ENCODE results near the gene CAMSAP1.
A peak's percentile ranks its signal among the peaks of the same experiment; 100 is the strongest.

CAMSAP1 gene

DNA sequence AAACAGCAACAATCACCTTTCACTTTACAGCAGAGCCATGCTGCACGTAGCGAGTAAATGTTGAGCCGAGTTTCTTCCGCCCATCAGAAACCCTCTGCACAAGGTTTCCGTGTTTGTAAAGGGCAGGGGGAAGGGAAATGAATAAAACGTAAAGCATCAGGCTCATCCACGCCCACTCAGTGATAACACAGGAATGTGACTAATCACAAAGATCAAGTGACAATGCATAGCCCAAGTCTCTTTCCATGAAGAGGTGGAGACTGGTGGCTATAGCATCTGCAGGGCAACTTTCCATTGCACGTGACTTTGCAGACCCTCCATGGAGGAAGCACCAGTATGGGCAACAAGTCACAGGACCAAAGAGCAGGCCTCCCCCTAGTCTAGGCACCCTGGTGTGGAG, 56.6 kb downstream of the CAMSAP1 start:
- no peak for DNase-seq
- intact Hi-C loops (cut with DNase I), result no loop called here

DNA sequence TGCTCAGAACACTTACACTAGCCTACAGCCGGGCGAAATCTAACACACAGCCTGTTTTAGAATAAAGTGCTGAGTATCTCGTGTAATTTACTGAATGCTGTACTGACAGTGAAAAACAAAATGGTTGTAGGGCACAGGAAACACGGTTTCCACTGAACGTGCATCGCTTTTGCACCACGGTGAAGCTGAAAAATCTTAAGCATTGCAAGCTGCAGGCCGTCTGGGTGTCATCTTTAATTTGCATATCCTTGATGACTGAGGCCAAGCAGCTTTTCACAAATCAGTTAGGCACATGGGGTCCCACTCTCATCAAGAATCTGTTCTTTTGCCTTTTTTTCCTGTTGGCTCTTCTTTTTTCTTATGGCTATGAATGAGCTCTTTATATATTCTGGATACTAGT, 58.2 kb downstream of the CAMSAP1 start:
- DNase-seq, result no peak
- intact Hi-C loops (cut with DNase I), result no loop called here

DNA sequence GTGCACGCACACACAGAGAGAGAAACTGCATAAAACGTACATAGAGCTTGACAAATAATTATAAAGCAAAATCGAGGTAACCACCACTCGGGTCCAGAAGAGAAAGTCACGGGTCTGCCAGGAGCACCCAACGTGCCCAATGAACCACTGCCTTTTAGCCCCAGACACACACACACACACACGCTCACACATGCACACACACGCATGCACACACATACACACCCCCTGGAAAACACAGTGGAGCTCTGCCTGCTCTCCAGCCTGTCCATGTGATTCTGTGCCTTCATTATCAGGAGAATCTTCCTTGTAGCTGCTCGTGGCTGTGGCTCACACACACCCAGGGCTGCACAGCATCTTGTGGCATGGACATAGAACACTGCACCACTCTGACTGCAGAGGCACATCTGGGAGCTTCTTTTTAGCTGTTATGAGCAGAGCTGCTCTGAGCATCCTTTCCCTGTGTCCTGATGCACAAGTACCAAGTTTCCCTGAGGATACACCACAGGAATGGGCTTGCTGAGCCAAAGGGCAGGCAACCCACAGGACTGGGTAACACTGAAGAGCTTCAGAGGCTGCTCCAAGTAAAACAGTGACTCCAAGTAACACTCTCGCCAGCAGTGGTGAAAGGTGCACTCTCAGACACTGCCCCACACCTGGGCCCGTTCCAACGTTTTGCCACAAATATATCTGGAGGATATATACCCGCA, 58.9 kb downstream of the CAMSAP1 start:
- no peak for DNase-seq
- intact Hi-C loops (cut with DNase I), result no loop called here

DNA sequence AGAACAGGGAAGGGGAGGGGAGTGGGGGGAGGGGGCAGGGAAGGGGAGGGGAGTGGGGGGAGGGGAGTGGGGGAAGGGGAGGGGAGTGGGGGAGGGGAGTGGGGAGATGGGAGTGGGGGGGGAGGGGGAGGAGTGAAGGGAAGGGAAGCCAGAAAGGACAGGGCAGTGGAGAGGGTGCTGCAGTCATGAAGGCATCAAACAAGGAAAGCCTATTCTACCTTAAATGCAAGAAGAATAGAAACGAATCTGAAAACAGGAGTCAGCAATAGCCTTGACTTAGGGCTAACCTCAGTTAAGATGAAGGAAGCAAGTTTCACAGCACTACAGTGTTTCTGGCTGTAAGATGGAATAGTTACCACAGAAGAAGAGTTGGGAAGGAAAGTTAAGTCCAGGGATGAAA, 59.5 kb downstream of the CAMSAP1 start:
- intact Hi-C loops (cut with DNase I), result no loop called here
- no peak for DNase-seq

DNA sequence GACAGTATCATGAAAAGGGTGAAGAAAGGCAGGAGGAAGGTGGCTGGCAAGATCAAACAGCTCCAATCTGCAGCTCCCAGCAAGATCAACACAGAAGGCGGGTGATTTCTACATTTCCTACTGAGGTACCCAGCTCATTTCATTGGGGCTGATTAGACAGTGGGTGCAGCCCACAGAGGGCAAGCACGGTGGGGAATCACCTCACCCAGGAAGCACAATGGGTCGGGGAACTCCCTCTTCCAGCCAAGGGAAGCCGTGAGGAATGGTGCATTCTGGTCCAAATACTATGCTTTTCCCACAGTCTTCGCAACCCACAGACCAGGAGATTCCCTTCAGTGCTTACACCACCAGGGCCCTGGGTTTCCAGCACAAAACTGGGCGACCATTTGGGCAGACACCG, 66.8 kb downstream of the CAMSAP1 start:
- intact Hi-C loops (cut with DNase I), result no loop called here
- no peak for DNase-seq

DNA sequence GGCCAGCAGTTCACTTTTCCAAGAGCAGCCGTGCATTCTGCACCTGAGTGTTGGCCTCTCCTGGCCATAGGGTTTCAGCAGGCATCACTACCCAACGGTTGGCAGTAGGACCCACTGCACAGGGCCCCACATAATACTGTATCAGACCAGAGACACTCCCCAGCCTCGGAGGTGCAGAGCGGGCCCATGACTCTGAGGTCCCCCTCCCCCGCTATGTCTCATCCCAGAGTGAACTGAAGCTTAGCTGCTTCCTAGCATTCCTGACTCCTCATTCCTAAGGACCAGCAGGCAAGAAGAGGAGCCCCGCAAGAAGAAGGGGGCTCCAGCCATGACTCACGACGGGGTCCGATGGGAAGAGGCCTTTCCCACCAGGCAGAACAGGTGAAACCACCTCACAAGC, 67.2 kb downstream of the CAMSAP1 start:
- intact Hi-C loops (cut with DNase I), result no loop called here
- no peak for DNase-seq

DNA sequence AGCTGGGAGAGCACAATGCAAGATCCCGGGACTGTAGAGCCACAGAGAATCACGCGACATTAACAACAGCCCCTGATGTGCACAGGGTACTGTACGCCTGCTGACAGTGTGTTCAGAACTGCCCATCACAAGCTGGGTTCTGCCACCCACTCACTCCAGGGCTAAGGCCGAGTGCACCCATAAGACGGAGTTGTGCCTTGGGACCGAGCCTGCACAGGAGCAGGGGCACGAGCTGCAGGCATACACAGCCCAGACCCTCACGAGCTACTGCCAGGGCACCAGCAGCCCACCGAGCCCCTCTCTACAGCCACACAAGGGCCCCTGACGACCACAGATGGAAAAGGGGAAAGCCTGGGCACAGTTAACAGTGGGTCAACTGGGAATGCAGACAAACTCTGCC, 67.8 kb downstream of the CAMSAP1 start:
- DNase-seq, result no peak
- intact Hi-C loops (cut with DNase I), result no loop called here

DNA sequence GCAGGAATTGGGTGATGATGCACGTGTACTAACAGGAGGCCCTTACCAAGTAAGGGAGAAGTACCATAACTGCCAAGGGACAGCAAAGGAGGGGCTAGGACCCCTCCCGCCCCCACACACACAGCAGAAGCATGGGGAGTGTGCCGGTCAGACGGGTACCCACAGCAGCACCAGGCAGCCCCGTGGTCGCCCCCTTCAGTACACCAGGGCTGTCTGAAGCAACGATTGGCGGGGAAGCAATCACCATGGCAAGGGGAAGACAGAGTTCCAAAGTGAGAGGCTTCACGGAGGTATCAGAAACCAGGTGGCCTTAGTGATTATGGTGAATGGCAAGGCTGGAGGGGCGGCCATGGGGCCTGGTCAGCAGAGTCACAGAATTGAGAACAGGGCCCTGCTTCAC, 72.2 kb downstream of the CAMSAP1 start:
- DNase-seq, result no peak
- intact Hi-C loops (cut with DNase I), result no loop called here

DNA sequence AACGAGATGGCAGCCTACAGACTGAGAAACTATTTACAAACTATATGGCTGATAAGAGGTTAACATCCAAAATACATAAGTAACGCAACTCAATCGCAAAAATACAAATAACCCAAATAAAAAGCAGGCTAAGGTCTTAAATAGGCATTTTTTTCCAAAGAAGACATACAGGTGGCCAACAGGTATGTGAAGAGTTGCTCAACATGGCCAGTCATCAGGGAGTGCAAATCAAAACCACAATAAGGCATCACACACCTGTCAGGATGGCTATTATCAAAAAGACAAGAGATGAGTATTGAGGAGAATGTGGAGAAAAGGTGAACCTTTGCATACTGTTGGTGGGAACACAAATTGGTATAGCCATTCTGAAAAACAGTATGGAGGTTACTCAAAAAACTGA, 73.5 kb downstream of the CAMSAP1 start:
- intact Hi-C loops (cut with DNase I), result no loop called here
- no peak for DNase-seq

DNA sequence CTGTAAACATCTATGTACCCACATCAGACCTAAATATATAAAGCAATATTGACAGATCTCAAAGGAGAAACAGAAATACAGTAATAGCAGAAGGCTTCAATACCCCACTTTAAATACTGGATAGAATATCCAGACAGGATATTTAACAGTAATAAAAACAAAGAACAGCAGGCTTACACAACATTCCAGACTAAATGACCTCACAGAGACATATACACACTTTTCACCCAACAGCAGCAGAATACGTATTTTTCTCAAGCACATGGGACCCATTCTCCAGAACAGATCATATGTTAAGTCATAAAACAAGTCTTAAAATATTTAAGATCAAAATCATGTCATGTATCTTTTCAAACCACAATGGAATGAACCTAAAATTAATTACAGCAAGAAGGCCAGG, 76.8 kb downstream of the CAMSAP1 start:
- no peak for DNase-seq
- intact Hi-C loops (cut with DNase I), result no loop called here

DNA sequence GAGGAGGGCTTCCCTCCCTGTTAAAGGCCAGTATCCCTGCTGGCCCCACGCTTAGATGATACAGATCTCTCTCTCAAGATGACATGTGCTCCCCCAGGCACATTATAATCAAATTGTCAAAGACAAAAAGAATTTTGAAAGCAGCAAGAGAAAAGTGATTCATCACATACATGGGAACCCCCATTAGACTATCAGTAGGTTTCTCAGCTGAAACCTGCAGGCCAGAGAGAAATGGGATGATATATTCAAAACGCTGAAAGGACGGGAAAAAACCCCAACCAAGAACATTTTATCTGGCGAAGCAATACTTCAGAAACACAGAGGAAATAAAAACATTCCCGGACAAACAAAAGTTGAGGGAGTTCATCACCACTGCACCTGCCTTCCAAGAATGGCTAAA, 78.7 kb downstream of the CAMSAP1 start:
- intact Hi-C loops (cut with DNase I), result no loop called here
- no peak for DNase-seq

DNA sequence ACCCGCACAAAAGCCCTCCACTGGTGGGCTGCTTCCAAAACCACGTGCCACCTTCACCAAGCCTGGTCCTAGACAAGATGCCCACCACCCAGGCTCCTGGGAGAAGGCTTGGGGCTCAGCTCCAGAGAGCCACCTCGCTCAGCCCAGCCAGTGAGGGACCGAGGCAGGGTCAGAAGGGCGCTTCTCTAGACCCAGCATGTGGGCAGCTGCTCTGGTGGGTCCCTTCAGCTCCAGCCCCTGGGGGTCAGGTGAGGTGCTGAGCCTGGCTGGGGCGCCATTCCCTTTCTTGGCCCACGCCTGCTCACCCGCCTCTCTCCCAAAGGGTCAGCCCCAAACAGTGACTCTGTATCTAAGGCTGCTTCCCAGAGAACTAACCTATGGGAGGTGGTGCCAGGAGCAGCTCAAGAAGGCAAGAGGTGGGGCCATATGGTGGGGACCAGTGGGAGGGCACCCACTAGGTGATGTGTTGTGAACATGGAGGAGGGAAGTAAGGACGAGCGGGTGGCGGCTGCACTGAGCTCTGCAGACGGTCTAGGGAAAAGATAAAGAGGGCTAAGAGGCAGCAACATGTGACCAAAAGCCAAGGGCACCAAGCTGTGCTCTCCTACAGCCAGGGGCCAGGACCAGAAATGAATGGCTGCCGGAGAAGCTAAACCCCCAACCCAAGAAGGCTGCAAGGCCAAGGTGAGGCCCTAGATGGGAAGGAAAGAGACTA, 79.3 kb downstream of the CAMSAP1 start:
- intact Hi-C loops (cut with DNase I), result no loop called here
- no peak for DNase-seq

DNA sequence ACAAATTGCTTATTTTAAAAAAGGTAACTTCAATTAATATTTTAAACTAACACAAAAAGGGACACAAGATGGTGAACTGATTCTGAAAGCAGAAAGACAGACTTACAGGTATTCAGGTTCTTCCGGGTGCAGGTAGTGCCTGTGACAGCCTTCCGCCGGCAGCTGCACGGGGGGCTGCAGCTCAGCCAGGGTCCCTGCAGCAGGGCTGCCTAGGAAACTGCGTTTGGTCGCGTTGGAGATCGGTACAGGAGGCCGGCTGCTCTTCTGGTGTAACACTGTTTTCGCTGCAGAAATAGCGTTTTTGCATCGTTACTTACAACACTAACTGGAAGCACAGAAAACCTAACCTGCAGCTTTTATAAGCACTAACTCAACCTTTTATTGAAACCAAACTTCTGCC, 80.0 kb downstream of the CAMSAP1 start:
- intact Hi-C loops (cut with DNase I), result no loop called here
- DNase-seq, result no peak

DNA sequence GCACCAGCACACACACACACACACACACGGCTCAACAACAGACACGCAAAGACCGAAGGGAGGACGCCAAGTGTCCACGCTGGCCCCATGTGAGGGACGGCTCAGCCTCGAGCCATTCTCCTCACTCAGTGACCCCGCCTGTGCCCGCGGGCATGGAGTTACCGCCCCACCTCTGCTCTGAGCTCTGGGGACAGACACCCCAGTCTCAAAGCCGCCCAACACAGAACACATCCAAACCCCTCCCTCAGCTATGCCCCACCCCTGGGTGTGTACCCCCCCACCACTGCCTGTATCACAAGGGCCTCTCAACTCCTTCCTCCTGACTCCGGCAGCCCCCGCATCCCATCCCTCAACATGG, 81.2 kb downstream of the CAMSAP1 start:
- DNase-seq, result no peak
- intact Hi-C loops (cut with DNase I), result no loop called here

DNA sequence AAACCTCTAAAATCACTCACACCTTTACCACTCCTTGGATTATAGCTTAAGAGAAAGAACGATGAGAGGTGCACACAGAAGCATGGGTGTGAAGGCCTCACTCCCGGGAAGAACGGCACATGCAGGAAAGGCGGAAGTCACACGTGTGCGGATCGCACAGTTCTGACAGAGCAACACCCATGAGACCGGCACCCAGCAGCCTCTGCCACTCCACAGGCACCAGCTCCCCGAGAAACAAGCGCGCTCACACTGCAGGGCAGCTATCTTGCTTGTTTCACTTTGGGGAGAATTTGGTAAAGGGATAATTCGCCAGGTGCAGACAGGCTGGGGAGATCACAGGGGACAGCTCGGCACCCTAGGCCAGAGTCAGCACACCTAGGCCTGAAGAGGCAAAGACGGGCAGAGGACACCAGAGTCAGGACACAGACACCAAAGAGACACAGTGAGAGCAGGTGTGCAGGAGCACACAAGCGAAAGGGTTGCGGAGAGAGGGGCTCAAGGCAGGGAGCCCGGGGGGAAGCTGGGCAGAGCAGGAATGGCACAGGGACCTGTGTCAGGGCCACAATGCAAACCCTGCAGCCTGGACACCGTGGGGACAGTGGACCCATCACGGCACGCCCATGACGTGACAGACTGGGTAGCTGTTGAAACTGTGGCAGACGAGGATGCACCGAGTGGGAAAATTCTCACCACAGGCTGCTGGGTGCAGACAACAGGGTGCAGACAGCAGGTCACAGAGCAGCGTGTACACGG, 81.7 kb downstream of the CAMSAP1 start:
- peak in 1 of 10 donors; percentile 37 for DNase-seq

DNA sequence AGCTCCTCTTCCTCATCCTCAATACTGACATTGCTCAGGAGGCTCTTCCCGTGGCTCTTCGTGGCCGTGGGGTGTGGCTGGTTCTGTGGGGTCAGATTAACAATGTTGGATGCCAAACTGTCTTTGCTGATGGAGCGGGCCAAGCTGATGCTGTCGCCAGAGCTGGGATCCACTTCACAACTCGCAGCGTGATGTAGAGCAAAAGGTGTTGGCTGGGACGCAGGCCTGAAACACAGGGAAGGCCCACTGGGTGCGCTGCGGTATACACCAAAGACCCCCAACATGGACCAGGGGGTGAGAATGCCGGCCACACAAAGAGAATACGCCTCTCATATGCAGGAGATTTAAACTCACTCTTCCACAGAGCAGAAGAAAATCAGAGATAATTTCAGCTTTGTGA, 84.3 kb downstream of the CAMSAP1 start:
- intact Hi-C loops (cut with DNase I), result no loop called here
- DNase-seq, result no peak

More for the DNA sequence above, 81.7 kb downstream of the CAMSAP1 start:
- intact Hi-C loops (cut with DNase I), result no loop called here

DNA sequence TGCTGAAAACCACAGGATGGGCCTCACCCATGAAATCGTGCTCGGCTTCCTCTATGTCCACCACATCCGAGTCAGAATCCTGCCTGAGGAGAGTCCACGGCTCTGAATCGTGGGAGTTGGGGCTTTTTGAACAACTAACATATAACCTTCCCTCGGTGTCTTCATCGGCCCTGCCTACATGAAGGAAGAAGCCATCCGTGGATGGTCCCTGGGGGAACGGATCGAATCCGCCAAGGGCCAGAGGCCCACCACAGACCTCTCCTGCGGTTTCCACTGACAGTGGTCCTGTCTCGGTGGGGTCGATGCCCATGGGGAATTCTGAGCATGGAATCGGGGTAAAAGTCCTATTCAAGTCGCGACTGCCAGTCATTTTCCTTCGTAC, 85.0 kb downstream of the CAMSAP1 start:
- intact Hi-C loops (cut with DNase I), result no loop called here
- DNase-seq, result no peak

DNA sequence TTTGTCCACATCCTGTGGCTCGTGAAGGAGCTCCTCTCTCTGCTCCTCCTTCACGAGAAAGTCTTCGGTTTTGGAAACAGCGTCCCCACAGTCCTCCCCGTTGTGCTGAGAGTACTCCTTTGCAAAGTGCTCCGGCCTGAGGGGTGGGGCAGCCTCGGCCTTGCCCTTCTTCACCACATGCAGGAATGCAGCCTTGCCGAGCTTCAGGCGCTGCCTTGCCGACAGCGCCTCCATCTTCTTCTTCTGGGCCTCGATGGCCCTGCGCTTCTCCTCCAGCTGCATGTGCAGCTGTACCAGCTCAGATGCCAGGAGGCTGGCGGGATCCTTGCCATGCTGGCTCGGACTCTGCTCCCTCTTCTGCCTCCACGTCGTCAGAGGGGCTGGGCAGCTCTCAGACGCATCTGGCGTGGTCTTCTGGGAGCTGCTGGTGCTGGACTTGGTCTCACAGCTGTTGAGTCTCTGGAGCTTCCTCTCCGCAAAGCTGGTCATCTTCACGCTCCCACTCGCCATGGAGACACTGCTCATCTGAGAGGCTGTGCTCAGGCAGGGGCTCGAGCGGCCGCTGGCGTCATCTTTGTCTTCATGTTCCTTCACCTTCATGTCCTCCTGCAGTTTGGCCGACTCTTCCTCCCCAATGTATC, 85.5 kb downstream of the CAMSAP1 start:
- intact Hi-C loops (cut with DNase I), result no loop called here

DNA sequence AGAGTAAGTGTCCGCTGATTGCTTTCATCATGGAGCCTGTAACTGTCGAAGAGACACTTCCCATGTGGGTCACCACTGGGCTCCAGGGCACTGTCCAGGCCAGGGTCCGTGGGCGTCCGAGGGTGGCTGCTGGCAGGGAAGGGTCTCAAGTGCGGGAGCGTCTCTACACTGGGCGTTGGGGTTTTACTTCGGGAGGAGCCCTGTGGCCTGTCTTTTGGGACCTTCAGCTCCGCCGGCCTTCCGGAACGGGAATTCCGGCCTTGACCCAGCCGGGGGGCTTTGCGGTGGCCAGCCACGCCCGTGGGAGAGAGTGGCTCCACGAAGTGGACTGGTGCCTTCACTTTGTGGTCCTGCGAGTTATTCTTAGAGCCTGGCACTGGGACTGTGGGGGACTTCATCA, 86.2 kb downstream of the CAMSAP1 start:
- peak in 1 of 10 donors; percentile 37 for DNase-seq
- intact Hi-C loops (cut with DNase I), result no loop called here

More for the DNA sequence above, 85.5 kb downstream of the CAMSAP1 start:
- DNase-seq, result peak in 1 of 10 donors; percentile 42

DNA sequence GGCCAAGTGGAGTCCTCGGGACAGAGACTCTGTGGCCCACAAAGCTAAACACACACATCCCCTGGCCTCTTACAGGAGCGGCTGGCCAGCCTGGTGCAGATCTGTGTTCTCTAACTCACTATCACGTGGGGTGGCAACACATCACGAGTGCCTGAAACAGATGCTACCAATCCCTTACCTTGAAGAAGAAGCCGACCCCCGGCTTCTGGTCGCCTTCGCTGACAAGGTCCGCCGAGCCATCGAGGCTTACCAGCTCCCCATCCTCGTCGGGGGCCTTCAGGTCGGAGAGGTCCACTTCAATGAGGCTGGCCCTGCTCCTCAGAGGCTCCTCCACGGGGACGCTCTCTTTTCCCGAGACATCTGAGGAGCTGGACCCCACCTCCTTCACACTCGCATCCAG, 86.7 kb downstream of the CAMSAP1 start:
- peak in 1 of 10 donors; percentile 58 for DNase-seq
- intact Hi-C loops (cut with DNase I), result no loop called here

DNA sequence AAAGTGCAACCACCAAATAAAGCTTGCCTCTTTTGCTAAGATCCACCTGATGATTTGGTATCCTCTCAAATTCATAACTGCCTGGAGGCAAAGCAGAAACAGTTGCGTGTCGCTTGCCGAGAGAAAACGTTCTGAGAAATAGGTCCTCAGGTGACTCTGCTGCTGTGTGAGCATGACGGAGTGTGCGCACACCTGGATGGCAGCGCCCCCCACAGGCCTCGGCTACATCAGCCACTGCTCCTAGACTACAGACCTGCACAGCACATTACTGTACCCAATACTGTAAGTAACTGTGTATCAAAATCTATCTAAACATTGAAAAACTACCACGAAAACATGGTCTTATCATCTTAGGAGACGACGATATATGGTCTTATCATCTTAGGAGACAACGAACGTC, 87.4 kb downstream of the CAMSAP1 start:
- intact Hi-C loops (cut with DNase I), result no loop called here
- peak in 1 of 10 donors; percentile 26 for DNase-seq
